Left ventricle myocardium inferior (tissue), 1 donor: ENCODE measurements around the gene RAP2A. TPM values are rescaled to one million over a fixed set of nuclear protein-coding genes. Genes with fewer than 3 reads are reported as not detected.

ENCODE experiments used
- DNase-seq: peaks from one replicate; pipeline ENCODE4 v3.0.0-alpha.2; 2020
- H3K27ac ChIP-seq: fragments of 200-600 bp; replicated peaks from 2 replicates; pipeline ENCODE4 v1.8.0; 2021
- H3K27me3 ChIP-seq: fragments of 200-600 bp; 2 replicates; pipeline ENCODE4 v1.8.0; 2021; ENCODE audit warnings: low read depth
- H3K36me3 ChIP-seq: fragments of 200-600 bp; 2 replicates; pipeline ENCODE4 v1.8.0; 2021
- H3K4me1 ChIP-seq: fragments of 200-600 bp; 2 replicates; pipeline ENCODE4 v1.8.0; 2021
- H3K4me3 ChIP-seq: fragments of 200-600 bp; 2 replicates; pipeline ENCODE4 v1.8.0; 2021; ENCODE audit warnings: mild to moderate bottlenecking, moderate library complexity
- H3K9me3 ChIP-seq: fragments of 200-600 bp; replicated peaks from 2 replicates; pipeline ENCODE4 v1.8.0; 2021
- intact Hi-C: fragments of 100-400 bp; cut with micrococcal nuclease; formaldehyde crosslinking; loops from one replicate; pipeline ENCODE4 v1.11.0; 2022
- total RNA-seq: library from RNA; stranded (reverse); fragmentation: NEBNext Ultra II Directional; extraction: Animal tissue kit (Norgen Biotek cat#: 25700); gene quantifications from one replicate; pipeline ENCODE4 v1.2.1, GENCODE V29; 2021
- TF ChIP-seq, protein P1 (sequence below): fragments of 200-600 bp; IDR thresholded peaks from 2 replicates; pipeline ENCODE4 v1.8.0; 2021; ENCODE audit warnings: antibody characterized with exemption, mild to moderate bottlenecking, borderline replicate concordance
- donor health status: DM: no; HTN: yes; CAD: no; lungs with severe emphysema.

RAP2A gene
- total RNA-seq, 1 donor from 2014 or later: 15.1 TPM

DNA sequence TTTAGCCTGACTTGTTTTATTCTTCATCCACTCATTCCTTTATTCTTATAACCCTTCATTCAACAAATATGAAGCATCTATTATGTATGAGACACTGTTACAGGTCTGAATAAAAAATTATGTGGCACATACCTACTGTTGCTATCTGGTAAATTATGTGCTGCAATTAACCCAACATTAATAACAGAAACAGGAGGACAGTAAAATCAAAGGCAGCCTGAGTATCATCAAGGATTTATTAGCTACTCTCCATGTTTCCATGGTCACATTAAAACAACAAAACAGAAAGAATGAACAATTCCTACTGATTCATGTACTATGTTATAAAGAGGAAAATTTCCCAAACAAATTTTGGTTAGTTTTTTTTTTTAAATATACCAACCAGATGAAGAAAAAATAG is 43.9 kb downstream of the RAP2A start:
- Histone ChIP-seq H3K27ac (no peak overlapping the region), H3K4me1 (peaks cover 8% of the 10 kb centered on the region), H3K27me3 (no peaks in the 10 kb centered on the region), H3K9me3 (no peaks in the 10 kb centered on the region), H3K36me3 (no peaks in the 10 kb centered on the region), H3K4me3 (no peak overlapping the region)
- TF ChIP-seq, protein P1, sequence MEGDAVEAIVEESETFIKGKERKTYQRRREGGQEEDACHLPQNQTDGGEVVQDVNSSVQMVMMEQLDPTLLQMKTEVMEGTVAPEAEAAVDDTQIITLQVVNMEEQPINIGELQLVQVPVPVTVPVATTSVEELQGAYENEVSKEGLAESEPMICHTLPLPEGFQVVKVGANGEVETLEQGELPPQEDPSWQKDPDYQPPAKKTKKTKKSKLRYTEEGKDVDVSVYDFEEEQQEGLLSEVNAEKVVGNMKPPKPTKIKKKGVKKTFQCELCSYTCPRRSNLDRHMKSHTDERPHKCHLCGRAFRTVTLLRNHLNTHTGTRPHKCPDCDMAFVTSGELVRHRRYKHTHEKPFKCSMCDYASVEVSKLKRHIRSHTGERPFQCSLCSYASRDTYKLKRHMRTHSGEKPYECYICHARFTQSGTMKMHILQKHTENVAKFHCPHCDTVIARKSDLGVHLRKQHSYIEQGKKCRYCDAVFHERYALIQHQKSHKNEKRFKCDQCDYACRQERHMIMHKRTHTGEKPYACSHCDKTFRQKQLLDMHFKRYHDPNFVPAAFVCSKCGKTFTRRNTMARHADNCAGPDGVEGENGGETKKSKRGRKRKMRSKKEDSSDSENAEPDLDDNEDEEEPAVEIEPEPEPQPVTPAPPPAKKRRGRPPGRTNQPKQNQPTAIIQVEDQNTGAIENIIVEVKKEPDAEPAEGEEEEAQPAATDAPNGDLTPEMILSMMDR: no peak
- intact Hi-C loops: no loop called here
- no peak for DNase-seq

DNA sequence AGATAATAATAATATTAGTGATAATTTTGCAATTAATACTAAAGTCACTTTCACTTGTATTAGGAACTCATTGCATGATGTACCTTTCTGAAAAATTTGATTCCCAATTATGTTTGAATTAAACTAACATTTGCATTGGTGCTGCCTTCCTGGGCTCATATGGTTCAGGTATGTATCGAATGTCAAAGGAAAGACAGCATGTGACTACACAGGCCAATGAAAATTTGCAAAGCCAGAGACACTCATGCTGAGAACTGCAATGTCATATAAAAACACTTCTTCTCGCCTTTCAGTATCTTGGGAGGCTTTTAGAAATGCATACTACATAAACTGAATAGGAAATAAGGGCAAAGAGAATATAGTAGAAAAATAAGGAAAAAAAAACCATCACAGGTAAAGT is 44.3 kb downstream of the RAP2A start:
- intact Hi-C loops: no loop called here
- Histone ChIP-seq H3K4me1 (peaks cover 8% of the 10 kb centered on the region), H3K27me3 (no peaks in the 10 kb centered on the region), H3K4me3 (no peak overlapping the region), H3K27ac (no peak overlapping the region), H3K36me3 (no peaks in the 10 kb centered on the region), H3K9me3 (no peaks in the 10 kb centered on the region)
- no peak for DNase-seq
- TF ChIP-seq, protein P1: no peak

DNA sequence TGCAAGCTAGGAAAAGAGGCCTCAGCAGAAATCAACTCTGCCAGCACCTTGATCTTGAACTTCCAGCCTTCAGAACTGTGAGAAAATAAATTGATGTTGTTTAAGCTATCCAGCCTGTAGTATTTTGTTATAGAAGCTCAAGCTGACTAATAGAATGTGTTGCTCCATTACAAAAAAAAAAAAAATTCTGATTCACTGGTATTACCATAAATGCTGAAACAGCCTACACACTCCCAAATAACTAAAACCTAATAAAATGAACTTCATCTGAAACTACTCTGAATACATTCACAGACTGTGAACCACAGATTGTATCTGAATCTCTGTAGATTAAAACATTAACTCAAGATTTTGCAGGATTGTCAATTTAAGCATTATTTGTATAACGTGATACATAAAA is 49.5 kb downstream of the RAP2A start:
- H3K4me3 ChIP-seq: no peak overlapping the region
- TF ChIP-seq, protein P1: no peak
- DNase-seq: no peak
- H3K4me1 ChIP-seq: peaks cover 9% of the 10 kb centered on the region
- no peak overlapping the region for H3K27ac ChIP-seq
- intact Hi-C loops: no loop called here
- no peaks in the 10 kb centered on the region for H3K9me3 ChIP-seq
- no peaks in the 10 kb centered on the region for H3K27me3 ChIP-seq
- no peaks in the 10 kb centered on the region for H3K36me3 ChIP-seq

DNA sequence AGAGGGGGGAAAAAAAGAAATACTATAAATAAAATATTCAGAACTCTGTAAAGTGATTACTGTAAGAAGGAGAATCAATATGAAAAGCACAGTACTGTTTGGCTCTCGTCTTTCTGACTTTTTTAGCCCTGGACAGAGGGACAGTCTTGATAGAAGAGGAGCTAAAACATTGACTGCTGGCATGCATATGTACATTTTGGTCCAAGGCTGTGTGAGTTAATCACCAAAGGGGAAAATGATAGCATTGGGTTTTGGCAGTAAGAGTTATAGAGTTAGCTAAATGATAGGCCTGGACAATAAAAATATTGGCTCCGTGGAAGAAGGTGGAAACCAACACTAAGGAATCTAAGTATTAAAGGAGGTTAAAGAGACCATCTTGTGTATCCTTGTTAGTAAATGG is 50.3 kb downstream of the RAP2A start:
- Histone ChIP-seq H3K36me3 (no peaks in the 10 kb centered on the region), H3K27ac (no peak overlapping the region), H3K27me3 (no peaks in the 10 kb centered on the region), H3K4me1 (peaks cover 9% of the 10 kb centered on the region), H3K9me3 (peaks cover 3% of the 10 kb centered on the region), H3K4me3 (no peak overlapping the region)
- intact Hi-C loops: no loop called here
- TF ChIP-seq, protein P1: no peak
- DNase-seq: no peak

DNA sequence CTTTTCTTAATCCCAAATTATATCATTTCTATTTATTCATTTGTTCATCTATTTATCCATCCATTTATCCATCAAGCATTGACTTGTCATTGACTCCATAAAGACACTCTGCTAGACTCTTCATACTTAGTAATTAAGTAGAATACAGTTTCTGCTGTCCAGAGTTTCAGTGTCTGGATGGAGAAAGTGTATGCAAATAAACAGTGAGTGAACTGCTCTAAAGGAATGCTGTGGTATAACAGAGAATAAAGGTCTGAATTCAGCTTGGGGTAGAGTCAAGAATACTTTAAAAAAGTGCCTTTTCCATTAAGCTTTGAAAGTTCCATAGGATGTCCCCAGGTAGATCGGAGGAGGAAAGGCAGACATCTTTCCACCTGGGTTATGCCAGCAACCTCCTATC is 51.4 kb downstream of the RAP2A start:
- no peak overlapping the region for H3K4me3 ChIP-seq
- no peak overlapping the region for H3K27ac ChIP-seq
- intact Hi-C loops: no loop called here
- DNase-seq: no peak
- H3K4me1 ChIP-seq: peaks cover 9% of the 10 kb centered on the region
- H3K27me3 ChIP-seq: no peaks in the 10 kb centered on the region
- TF ChIP-seq, protein P1: no peak
- H3K9me3 ChIP-seq: peaks cover 13% of the 10 kb centered on the region
- H3K36me3 ChIP-seq: no peaks in the 10 kb centered on the region
